GM18499 (cell line): Measurements from ENCODE around the gene CDKN3.
"Not testable (repeated sequence)": the region's sequence is repeated elsewhere in the genome, so short reads cannot be mapped to it uniquely, and the experiment has no call there.

Experiments used
- ATAC-seq: cut with Tn5 transposase; IDR thresholded peaks from one replicate; pipeline ENCODE4 v1.9.1; 2021; ENCODE audit warnings: moderate number of reproducible peaks; ENCODE audit not compliant: insufficient read depth, unreplicated experiment

Gene CDKN3

GRCh38 chr14:54451961-54452360 lies 55.2 kb downstream of the CDKN3 start:
- no peak for ATAC-seq

- no peak for ATAC-seq
Measured at GRCh38 chr14:54453252-54453651, 56.4 kb downstream of the CDKN3 start.

GRCh38 chr14:54453990-54454389 lies 57.2 kb downstream of the CDKN3 start:
- ATAC-seq, result not testable (repeated sequence)

GRCh38 chr14:54455363-54455762 lies 58.6 kb downstream of the CDKN3 start:
- no peak for ATAC-seq

GRCh38 chr14:54456820-54457608 lies 60.2 kb downstream of the CDKN3 start:
- not testable (repeated sequence) for ATAC-seq

- no peak for ATAC-seq
Measured at GRCh38 chr14:54457609-54457996, 60.8 kb downstream of the CDKN3 start.

- ATAC-seq, result not testable (repeated sequence)
Measured at GRCh38 chr14:54458536-54458935, 61.7 kb downstream of the CDKN3 start.

- no peak for ATAC-seq
Measured at GRCh38 chr14:54459106-54459505, 62.3 kb downstream of the CDKN3 start.

GRCh38 chr14:54462048-54462447 lies 65.2 kb downstream of the CDKN3 start:
- ATAC-seq, result no peak

- no peak for ATAC-seq
Measured at GRCh38 chr14:54465654-54466053, 68.8 kb downstream of the CDKN3 start.

- ATAC-seq, result no peak
Measured at GRCh38 chr14:54467280-54467679, 70.5 kb downstream of the CDKN3 start.
